Testis (tissue), 3 donors: Measurements from ENCODE around the gene TENT4A. TPM values are rescaled to one million over a fixed set of nuclear protein-coding genes. Genes with fewer than 3 reads are reported as not detected.

Experiments used
- DNase-seq: peaks from one replicate; pipeline ENCODE4 v3.0.0-alpha.2; 2019
- H3K27ac ChIP-seq, 2 donors: fragments of 200-600 bp; sonication (generic); one replicate each; pipeline ENCODE4 v1.5.1; 2019
- H3K27me3 ChIP-seq: fragments of 200-600 bp; sonication (generic); one replicate; pipeline ENCODE4 v1.5.1; 2019
- H3K36me3 ChIP-seq: fragments of 200-600 bp; sonication (generic); one replicate; pipeline ENCODE4 v1.5.1; 2017; ENCODE audit warnings: low read depth; ENCODE audit errors: missing control alignments
- H3K4me1 ChIP-seq: fragments of 200-600 bp; sonication (generic); one replicate; pipeline ENCODE4 v1.5.1; 2019
- H3K4me3 ChIP-seq, 2 donors: fragments of 200-600 bp; sonication (generic); one replicate each; pipeline ENCODE4 v1.5.1; 2017 to 2019
- H3K9me3 ChIP-seq: fragments of 200-600 bp; sonication (generic); one replicate; pipeline ENCODE4 v1.5.1; 2017
- POLR2A ChIP-seq: fragments of 450-650 bp; IDR thresholded peaks from one replicate; pipeline ENCODE4 v1.6.1; 2017; ENCODE audit warnings: antibody characterized with exemption, mild to moderate bottlenecking, moderate library complexity
- WGBS, 2 donors: methylation state at CpG; one replicate each; pipeline ENCODE4 v1.1.5; 2018; 5-methylcytosine and 5-hydroxymethylcytosine counted together
- intact Hi-C: fragments of 100-400 bp; cut with DNase I; formaldehyde crosslinking; loops from one replicate; pipeline ENCODE4 v1.15.1; 2023; ENCODE audit warnings: low total_unique reads
- polyA plus RNA-seq: library from polyadenylated mRNA; stranded (reverse); fragments of 350-450 nt; fragmentation: Illumina TruSeq; extraction: RNeasy Lipid Tissue Mini Kit (QIAGEN cat#74804); gene quantifications from one replicate; pipeline ENCODE4 v1.2.3, GENCODE V29; 2014; ENCODE audit warnings: low read depth, low replicate concordance; ENCODE audit not compliant: insufficient read depth
- total RNA-seq, 2 donors: library from RNA; depleted of rRNA; stranded (reverse); fragments of >200 nt; gene quantifications; one replicate each; pipeline ENCODE4 v1.2.3, GENCODE V29; 2016
- TF ChIP-seq, protein P1 (sequence below), 3 experiments: fragments of 450-650 bp in 2 of 3; fragments of 200-600 bp in 1 of 3; sonication (generic) in 1 of 3; IDR thresholded peaks; one replicate each; pipeline ENCODE4 v1.5.1; 2016 to 2019; ENCODE audit warnings: antibody characterized with exemption in 3 of 3, mild to moderate bottlenecking in 2 of 3, moderate library complexity in 1 of 3

TENT4A gene
- total and polyA plus RNA-seq, 3 donors from 2014 or later = 23.1 to 51.3 (median 46.2) TPM

DNA sequence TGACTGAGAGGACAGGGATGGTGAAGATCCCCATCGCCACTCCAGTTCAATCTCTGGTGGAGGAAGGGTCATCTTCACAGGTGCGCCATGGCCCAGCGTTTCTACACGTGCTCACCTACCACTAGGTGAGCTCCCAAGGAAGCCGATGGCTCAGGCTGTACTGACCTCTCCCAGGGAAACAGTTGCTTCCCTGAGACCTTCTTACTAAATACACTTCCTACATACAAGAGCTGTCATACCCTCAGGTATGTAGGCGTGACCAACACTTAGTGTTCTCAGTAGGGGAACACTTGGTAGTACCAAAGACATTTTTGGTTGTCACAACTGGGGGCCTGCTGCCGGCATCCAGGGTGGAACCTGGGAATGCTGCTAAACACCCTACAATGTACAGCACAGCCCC is 75.2 kb downstream of the TENT4A start:
- Histone ChIP-seq H3K36me3 (no peaks in the 10 kb centered on the region), H3K4me1 (peaks cover 18% of the 10 kb centered on the region), H3K9me3 (no peaks in the 10 kb centered on the region), H3K27me3 (no peaks in the 10 kb centered on the region), H3K27ac (no peak overlapping the region), H3K4me3 (no peak overlapping the region)
- 85 to 88% methylated on average over 7 of the region's 7 CpGs for WGBS, 2 donors
- no peak for DNase-seq
- TF ChIP-seq, protein P1, sequence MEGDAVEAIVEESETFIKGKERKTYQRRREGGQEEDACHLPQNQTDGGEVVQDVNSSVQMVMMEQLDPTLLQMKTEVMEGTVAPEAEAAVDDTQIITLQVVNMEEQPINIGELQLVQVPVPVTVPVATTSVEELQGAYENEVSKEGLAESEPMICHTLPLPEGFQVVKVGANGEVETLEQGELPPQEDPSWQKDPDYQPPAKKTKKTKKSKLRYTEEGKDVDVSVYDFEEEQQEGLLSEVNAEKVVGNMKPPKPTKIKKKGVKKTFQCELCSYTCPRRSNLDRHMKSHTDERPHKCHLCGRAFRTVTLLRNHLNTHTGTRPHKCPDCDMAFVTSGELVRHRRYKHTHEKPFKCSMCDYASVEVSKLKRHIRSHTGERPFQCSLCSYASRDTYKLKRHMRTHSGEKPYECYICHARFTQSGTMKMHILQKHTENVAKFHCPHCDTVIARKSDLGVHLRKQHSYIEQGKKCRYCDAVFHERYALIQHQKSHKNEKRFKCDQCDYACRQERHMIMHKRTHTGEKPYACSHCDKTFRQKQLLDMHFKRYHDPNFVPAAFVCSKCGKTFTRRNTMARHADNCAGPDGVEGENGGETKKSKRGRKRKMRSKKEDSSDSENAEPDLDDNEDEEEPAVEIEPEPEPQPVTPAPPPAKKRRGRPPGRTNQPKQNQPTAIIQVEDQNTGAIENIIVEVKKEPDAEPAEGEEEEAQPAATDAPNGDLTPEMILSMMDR (IDR thresholded peaks at IDR 0.05) = no peak
- TF ChIP-seq POLR2A = no peak
- intact Hi-C loops = no loop called here

DNA sequence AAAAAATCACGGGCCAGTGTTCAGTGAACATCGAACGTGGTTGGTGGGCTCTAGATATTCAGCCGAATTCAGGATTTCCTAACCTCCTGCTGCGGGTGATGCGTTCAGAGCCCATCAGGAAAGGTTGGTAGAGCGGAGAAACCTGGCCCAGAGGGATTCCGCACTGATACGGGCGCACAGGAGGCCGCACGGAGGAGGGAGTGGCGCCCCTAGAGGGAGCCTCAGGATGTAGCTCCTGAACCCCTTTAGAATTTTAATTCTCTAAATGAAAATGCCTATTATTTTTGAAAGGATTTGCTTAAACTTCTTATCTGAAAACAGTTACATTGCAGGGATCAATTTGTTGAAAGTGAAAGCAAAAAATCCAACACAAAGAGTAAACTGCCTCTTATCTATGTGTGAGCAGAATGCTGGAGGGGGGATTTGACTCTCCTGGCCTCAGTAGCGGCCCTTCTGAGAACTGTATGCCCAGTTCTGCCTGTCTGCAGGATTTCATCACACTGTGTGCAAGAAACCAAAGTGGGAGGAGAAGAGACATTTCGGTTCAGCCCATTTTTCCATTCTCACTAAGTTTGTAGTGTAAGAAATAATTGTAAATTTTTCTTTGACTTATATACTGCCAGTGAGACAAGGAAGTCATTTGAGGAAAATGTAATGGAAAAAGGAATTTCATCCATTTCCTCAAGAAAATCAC is 75.9 kb downstream of the TENT4A start:
- 67 to 78% methylated on average over 15 of the region's 15 CpGs for WGBS, 2 donors
- H3K27ac ChIP-seq = no peak overlapping the region
- intact Hi-C loops = no loop called here
- no peaks in the 10 kb centered on the region for H3K36me3 ChIP-seq
- no peak for DNase-seq
- no peak for TF ChIP-seq POLR2A
- TF ChIP-seq, protein P1 (IDR thresholded peaks at IDR 0.05) = peak in 1 of 3 experiments; percentile 23
- H3K9me3 ChIP-seq = no peaks in the 10 kb centered on the region
- no peak overlapping the region for H3K4me3 ChIP-seq
- peaks cover 18% of the 10 kb centered on the region for H3K4me1 ChIP-seq
- H3K27me3 ChIP-seq = no peaks in the 10 kb centered on the region

DNA sequence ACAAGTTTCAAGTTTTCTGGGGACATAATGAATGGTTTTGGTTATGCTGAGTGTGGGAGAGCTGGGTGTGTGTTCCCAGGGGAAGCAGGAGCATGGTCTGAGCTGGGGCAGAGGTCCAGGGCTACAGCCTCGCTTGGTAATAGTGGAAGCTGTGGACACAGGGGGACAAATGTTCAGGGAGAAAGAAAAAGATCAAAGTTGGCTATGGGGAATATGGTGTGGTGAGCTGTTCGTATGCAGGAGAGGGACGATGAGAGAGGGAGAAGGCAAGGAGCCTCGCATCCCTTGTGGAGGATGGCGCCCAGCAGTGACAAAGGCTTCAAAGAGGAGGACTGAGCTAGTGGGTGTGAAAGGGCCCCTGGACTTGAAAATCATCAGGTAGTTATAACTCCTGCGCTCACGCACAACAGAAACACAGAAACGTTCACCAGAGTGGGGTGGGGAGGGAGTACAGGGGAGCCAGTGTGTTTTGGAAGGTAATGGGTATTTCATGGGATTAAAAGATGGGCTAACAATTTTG is 77.2 kb downstream of the TENT4A start:
- H3K27ac ChIP-seq = no peak overlapping the region
- H3K36me3 ChIP-seq = no peaks in the 10 kb centered on the region
- H3K4me3 ChIP-seq = no peak overlapping the region
- WGBS, 2 donors = 80 to 84% methylated on average over 8 of the region's 8 CpGs
- H3K27me3 ChIP-seq = no peaks in the 10 kb centered on the region
- no peak for TF ChIP-seq POLR2A
- TF ChIP-seq, protein P1 (IDR thresholded peaks at IDR 0.05) = no peak
- H3K4me1 ChIP-seq = peaks cover 18% of the 10 kb centered on the region
- H3K9me3 ChIP-seq = no peaks in the 10 kb centered on the region
- intact Hi-C loops = no loop called here
- no peak for DNase-seq

DNA sequence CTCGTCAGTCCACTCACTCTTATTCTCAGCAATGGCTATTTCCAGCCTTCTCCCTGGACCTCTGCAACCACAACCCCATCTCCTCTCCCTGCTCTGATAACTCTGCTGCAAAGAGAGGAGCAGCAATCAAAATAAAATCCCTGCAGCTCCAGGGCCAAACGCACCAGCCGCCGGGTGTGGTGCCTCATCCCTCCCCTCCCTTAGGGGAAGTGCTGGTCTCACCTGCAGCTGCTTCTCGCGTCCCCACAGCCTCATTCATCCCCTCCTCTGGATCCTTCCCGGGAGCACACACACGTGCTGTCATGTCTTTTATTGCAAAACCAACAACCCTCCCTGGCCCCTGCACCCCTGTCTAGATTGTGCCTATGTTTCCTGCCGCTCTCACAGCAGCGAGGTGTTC is 77.8 kb downstream of the TENT4A start:
- TF ChIP-seq, protein P1 (IDR thresholded peaks at IDR 0.05) = no peak
- no peak for TF ChIP-seq POLR2A
- intact Hi-C loops = no loop called here
- no peak overlapping the region for H3K27ac ChIP-seq
- H3K4me3 ChIP-seq = no peak overlapping the region
- H3K4me1 ChIP-seq = peaks cover 18% of the 10 kb centered on the region
- WGBS, 2 donors = 53 to 60% methylated on average over 10 of the region's 10 CpGs
- no peaks in the 10 kb centered on the region for H3K9me3 ChIP-seq
- H3K36me3 ChIP-seq = no peaks in the 10 kb centered on the region
- H3K27me3 ChIP-seq = no peaks in the 10 kb centered on the region
- no peak for DNase-seq

DNA sequence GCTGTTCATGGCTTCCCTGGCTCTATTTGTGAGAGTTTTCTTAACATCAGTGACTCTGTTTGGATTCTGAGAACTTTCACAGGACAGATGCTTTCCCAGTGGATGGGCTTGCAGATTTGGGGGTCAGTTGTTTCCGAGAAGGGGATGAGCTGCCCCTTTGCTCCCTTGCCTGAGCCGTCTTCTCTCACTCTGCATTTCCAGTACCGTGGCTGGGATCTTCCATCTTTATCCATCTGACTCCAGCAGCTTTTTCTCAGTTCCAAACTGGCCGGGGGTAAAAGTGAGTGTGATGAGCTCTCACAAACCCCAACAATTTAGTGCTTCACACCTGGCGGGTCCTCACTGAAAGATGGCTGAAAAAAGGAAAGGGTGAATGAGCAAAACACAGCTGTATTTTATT is 79.1 kb downstream of the TENT4A start:
- 80 to 86% methylated on average over 5 of the region's 5 CpGs for WGBS, 2 donors
- H3K9me3 ChIP-seq = no peaks in the 10 kb centered on the region
- peaks cover 18% of the 10 kb centered on the region for H3K4me1 ChIP-seq
- H3K36me3 ChIP-seq = no peaks in the 10 kb centered on the region
- TF ChIP-seq POLR2A = no peak
- TF ChIP-seq, protein P1 (IDR thresholded peaks at IDR 0.05) = no peak
- no peak for DNase-seq
- no peak overlapping the region for H3K4me3 ChIP-seq
- H3K27ac ChIP-seq = no peak overlapping the region
- H3K27me3 ChIP-seq = no peaks in the 10 kb centered on the region
- intact Hi-C loops = no loop called here
